DMS53 treated with DMSO at 0.1 percent for 48 hours (cell line): ENCODE data around the gene ARID5B.

Experiments
- DNase-seq: peaks from one replicate; lab custom pipeline; 2025; ENCODE audit not compliant: unreplicated experiment; lab: John Stamatoyannopoulos, UW

The ARID5B gene

GRCh38 chr10:61903221-61903927, 1.9 kb downstream of the ARID5B start:
- DNase-seq: peak; percentile 64

DNA sequence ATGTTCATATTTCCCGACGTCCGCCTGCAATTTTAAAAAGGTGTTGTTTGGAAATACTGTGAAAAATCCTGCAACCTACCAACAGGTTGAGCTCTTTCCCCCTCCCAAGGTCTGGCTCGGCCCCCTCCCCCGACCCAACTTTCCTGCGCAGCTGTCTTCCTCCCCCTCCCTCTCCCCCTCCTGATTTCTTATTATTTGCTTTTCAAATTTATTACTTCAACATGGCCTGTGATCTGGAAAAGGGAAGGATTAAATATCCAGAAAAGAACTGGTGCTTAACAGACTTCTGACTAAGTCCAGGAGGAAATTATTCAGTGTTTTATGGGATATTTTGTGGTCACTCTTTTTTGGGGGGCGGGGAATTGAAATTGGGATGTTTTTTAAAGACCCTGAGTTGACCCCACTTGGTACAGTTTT, 2.4 kb downstream of the ARID5B start:
- DNase-seq: no peak

DNA sequence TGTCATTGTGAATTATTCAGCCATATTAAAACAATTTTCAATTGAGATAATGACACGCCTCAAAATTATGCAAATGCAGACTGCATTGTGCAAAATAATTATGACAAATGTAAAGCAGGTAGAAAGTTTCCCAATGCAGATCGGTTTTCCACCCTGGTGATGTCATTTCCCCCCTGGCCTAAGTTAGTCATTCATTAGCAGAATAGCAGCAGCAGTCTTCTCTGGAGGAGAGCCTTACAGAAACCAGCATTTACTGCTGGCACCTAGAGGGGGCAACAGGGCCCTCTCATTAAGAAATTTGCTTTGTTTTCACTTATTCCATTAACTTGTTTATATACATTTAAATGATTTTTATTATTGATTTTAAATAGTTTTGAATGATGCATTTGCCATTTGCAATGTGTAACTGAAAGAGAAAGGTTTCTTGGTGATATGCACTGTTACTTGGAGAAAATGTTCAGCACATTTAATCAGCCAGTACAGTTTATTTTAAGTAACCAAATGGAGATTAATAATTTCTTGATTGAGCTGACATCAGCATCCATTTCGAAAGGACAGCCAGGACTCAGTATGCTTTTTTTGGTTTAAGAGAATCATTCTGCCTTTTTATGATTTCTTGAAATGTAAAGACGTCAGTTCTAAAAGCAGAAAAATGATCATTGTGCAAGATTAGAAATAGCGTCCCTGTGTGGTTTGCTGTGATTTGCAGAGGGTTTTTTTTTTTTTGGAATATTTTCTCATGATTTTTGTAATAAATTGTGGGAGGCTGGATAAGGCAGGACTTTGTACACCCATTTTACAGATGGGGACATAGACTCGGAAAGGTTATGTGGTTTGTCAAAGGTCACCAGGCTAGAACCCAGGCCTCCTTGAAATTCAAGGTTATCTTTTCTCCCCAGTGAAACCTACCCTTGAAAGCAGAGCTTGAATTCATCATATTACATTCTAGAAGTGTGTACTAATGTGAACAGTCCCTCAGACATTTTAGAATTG, 3.5 kb downstream of the ARID5B start:
- peak; percentile 13 for DNase-seq

DNA sequence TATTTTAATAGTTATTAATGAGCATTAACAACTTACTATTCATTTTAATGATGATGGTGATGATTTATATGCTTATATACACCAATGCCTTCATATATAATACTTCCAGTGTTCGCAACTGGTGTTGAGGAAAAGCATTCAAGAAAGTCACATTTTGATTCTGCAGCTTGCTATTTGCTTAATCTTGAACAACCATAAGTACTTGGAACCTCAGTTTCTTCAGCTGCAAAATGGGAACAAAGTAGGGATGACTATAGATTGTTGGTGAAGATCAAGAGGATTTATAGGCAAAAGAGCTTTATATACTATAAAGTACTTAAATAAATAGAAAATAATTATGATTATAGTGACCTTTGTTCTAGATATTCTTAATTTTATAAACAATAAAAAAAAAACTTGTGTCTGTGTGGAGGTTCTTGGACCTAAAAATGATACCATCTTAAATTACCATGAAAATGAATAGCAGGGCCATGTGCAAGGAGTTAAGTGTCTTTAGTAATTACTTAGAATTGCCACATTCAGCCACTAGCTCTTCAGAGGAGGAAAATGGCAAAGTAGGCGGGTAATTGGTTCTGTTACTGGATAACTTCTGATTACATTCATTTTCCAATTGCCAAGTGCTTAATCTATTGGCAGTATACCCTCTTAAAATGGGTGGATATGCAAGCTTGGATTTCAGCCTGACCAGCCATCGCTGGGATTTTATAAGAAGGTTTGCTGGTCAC, 4.5 kb downstream of the ARID5B start:
- no peak for DNase-seq

GRCh38 chr10:61906562-61906901, 5.0 kb downstream of the ARID5B start:
- DNase-seq: no peak

- DNase-seq: no peak
These were observed 5.5 kb downstream of the ARID5B start for GRCh38 chr10:61907011-61907410.

DNA sequence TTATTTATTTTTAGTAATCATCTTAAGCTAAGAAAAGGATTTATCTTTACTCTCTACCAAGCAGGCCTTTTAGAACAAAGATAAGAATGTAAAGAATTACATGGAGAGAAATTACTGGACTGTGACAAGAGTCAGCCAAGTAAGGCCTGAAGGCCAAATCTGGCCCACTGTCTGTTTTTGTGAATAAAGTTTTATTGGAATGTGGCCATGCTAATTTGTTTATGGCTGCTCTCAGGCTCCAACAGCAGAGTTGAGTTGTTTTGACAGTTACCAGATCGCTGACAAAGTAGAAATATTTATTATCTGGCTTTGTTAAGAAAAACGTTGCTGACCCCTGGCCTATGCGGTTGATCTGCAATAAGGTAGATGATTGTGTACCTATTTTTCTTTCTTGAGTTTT, 6.1 kb downstream of the ARID5B start:
- no peak for DNase-seq

GRCh38 chr10:61910226-61910805, 8.8 kb downstream of the ARID5B start:
- no peak for DNase-seq

DNA sequence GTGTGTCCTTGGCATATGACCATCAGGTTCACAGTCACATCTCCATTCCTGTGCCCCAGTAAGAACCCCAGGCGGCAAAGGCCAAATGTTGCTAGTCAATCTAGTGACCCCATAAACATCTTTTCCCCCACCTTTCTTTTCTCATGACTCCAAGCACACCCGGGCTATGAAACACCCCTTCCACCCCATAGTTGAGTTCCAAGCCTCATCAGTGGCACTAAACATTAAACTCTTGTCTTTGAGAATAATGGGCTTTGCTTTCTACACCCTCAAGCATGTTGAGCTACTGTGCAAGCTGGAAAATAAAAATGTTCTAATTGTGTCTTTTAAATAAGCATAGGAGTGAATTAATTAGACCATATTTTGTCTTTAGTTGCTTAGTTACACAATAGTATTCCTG, 9.4 kb downstream of the ARID5B start:
- no peak for DNase-seq

- DNase-seq: no peak
These were observed 9.9 kb downstream of the ARID5B start for GRCh38 chr10:61911425-61911824.

DNA sequence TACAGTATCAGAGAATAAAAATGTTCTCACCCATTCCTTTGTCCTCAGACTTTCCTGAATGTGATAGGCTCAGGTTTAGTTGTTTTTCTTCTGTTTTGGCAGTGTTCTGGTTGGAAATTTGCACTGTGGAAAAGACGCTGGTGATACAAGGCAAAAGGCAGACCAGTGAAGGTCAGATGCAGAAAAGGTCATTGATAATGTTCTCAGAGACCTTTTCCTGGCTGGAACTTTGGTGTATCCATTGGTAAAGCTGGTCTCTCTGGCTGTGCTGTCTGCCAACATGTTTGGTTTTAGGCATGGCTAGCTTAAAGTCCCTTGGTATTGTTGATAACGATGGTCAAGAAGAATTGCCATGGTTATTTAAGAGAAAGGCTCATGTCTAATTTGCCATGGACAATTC, 11.5 kb downstream of the ARID5B start:
- no peak for DNase-seq

DNA sequence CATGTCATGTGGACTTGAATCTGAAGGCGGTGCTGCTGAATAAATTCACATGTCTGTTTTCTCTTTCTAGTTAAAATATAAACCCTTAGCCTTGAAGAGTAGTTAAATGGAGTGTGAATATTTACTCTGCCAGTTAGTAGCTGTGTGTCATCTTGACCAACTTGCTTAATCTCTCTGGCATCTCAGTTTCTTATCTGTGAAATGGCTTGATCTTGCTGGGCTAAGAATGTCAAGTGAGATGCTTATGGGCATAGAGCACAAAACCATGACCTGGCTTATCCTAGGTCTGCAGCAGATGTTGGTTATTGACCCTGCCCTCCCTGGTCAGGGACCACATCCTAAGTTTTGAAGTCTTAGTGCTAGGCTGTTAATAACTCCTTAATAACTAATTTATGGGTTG, 16.6 kb downstream of the ARID5B start:
- no peak for DNase-seq

- DNase-seq: no peak
These were observed 17.5 kb downstream of the ARID5B start for GRCh38 chr10:61918989-61919388.

GRCh38 chr10:61919646-61920215, 18.2 kb downstream of the ARID5B start:
- no peak for DNase-seq

DNA sequence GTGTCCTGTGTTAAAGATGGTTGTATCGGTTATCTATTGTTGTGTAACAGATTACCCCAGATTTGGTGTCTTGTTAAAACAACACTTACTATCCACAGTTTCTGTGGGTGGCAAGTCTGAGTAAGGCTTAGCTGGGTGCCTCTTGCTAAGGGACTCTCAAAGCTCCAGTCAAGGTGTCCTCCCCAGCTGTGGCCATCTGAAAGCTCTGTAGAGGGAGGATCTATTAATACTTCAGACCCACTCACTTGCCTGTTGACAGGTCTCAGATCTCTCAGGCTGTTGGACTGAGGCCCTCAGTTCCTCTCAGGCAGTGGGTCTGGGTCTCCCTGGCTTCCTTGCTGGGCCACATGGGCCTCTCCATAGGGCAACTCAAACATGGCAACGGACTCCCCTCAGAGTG, 19.6 kb downstream of the ARID5B start:
- no peak for DNase-seq

GRCh38 chr10:61923210-61923949, 21.9 kb downstream of the ARID5B start:
- no peak for DNase-seq

GRCh38 chr10:61923950-61924274, 22.4 kb downstream of the ARID5B start:
- no peak for DNase-seq

DNA sequence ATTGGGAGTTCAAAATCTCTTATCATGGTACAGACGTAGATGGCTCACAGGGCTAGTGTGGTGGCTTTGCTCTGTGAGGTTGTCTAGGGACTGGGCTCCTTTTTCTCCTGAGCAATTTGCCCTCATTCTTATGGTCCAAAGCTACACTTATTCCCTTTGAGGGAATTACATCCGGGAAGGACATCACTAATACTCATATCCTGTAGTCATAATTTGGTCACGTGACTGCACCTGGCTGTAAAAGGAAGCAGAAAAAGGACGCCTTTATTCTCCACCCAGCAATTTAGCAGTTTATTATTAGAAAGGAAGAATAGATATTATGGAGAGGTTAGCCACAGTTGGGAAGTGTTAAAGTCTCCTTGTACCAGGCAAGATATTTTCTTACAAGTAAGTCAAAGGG, 28.1 kb downstream of the ARID5B start:
- DNase-seq: no peak

- DNase-seq: no peak
These were observed 30.3 kb downstream of the ARID5B start for GRCh38 chr10:61931620-61932332.
